RWPE2 (cell line): Measurements from ENCODE around the gene ARF4.
"Not testable (repeated sequence)": the region's sequence is repeated elsewhere in the genome, so short reads cannot be mapped to it uniquely, and the experiment has no call there.

Experiments used
- ATAC-seq: fragments of 200-7000 bp; cut with Tn5 transposase; 3 replicates; pipeline ENCODE4 v1.9.1; 2021; ENCODE audit warnings: low read depth
- DNase-seq: peaks from one replicate; pipeline ENCODE4 v3.0.0-alpha.2; 2020; ENCODE audit warnings: low spot score
- H3K27ac ChIP-seq: fragments of 450-650 bp; 2 replicates; pipeline ENCODE4 v1.5.1; 2017; ENCODE audit warnings: mild to moderate bottlenecking; ENCODE audit not compliant: poor library complexity, severe bottlenecking
- H3K27me3 ChIP-seq: fragments of 250-450 bp; sonication (Bioruptor Pico); 2 replicates; pipeline ENCODE4 v1.5.1; 2021; ENCODE audit warnings: mild to moderate bottlenecking, moderate library complexity; ENCODE audit not compliant: insufficient read depth, poor library complexity, severe bottlenecking
- H3K36me3 ChIP-seq: fragments of 250-450 bp; sonication (Bioruptor Pico); 2 replicates; pipeline ENCODE4 v1.5.1; 2020; ENCODE audit warnings: low read depth, mild to moderate bottlenecking, moderate library complexity
- H3K4me1 ChIP-seq: fragments of 250-450 bp; sonication (Bioruptor Pico); 2 replicates; pipeline ENCODE4 v1.5.1; 2021; ENCODE audit warnings: mild to moderate bottlenecking, moderate library complexity; ENCODE audit not compliant: insufficient read depth, poor library complexity, severe bottlenecking
- H3K4me3 ChIP-seq: fragments of 250-450 bp; sonication (Bioruptor Pico); 2 replicates; pipeline ENCODE4 v1.5.1; 2021; ENCODE audit warnings: mild to moderate bottlenecking, moderate library complexity; ENCODE audit not compliant: severe bottlenecking
- H3K9me3 ChIP-seq: fragments of 250-450 bp; sonication (Bioruptor Pico); 2 replicates; pipeline ENCODE4 v1.5.1; 2021; ENCODE audit warnings: mild to moderate bottlenecking, moderate library complexity; ENCODE audit not compliant: severe bottlenecking
- CTCF ChIP-seq: fragments of 450-650 bp; IDR thresholded peaks from one replicate; pipeline ENCODE4 v1.5.1; 2017; ENCODE audit warnings: mild to moderate bottlenecking, moderate library complexity; ENCODE audit not compliant: poor library complexity, severe bottlenecking

Gene ARF4

GRCh38 chr3:57627976-57628375 lies 30.8 kb upstream of the ARF4 start:
- no peaks in the 10 kb centered on the region for H3K9me3 ChIP-seq
- ATAC-seq (no peak), DNase-seq (no peak)
- H3K27ac ChIP-seq: no peak overlapping the region
- H3K27me3 ChIP-seq: no peaks in the 10 kb centered on the region
- TF ChIP-seq CTCF: no peak
- H3K36me3 ChIP-seq: peaks cover 82% of the 10 kb centered on the region
- no peaks in the 10 kb centered on the region for H3K4me1 ChIP-seq
- H3K4me3 ChIP-seq: no peak overlapping the region

- no peaks in the 10 kb centered on the region for H3K9me3 ChIP-seq
- ATAC-seq: no peak
- no peaks in the 10 kb centered on the region for H3K4me1 ChIP-seq
- no peak for TF ChIP-seq CTCF
- no peak for DNase-seq
- no peak overlapping the region for H3K27ac ChIP-seq
- H3K4me3 ChIP-seq: no peak overlapping the region
- peaks cover 65% of the 10 kb centered on the region for H3K36me3 ChIP-seq
- no peaks in the 10 kb centered on the region for H3K27me3 ChIP-seq
Measured at GRCh38 chr3:57624801-57625200, 27.7 kb upstream of the ARF4 start.

DNA sequence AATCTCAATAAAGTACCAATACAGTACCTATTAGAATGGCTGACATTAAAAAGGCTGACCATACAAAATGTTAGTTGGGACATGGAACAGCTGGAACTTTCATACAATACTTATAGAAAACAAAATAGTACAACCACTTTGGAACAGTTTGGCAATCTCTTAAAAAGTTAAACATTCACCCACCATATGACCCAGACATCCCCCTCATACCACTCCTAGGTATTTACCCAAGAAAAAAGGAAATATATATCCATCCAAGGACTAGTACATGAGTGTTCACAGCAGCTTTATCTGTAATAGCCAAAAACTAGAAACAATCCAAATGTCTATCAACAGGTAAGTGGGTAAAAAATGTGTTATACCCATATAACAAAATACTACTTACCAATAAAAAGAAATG lies 25.2 kb upstream of the ARF4 start:
- no peak for TF ChIP-seq CTCF
- DNase-seq (no peak), ATAC-seq (no peak)
- peaks cover 45% of the 10 kb centered on the region for H3K36me3 ChIP-seq
- H3K27ac ChIP-seq: no peak overlapping the region
- H3K9me3 ChIP-seq: no peaks in the 10 kb centered on the region
- H3K4me3 ChIP-seq: no peak overlapping the region
- H3K27me3 ChIP-seq: no peaks in the 10 kb centered on the region
- H3K4me1 ChIP-seq: no peaks in the 10 kb centered on the region

- H3K9me3 ChIP-seq: no peaks in the 10 kb centered on the region
- H3K27me3 ChIP-seq: no peaks in the 10 kb centered on the region
- H3K4me3 ChIP-seq: no peak overlapping the region
- no peaks in the 10 kb centered on the region for H3K4me1 ChIP-seq
- H3K27ac ChIP-seq: no peak overlapping the region
- peaks cover 7% of the 10 kb centered on the region for H3K36me3 ChIP-seq
- no peak for DNase-seq
- ATAC-seq: no peak
- no peak for TF ChIP-seq CTCF
Measured at GRCh38 chr3:57617739-57618138, 20.6 kb upstream of the ARF4 start.

DNA sequence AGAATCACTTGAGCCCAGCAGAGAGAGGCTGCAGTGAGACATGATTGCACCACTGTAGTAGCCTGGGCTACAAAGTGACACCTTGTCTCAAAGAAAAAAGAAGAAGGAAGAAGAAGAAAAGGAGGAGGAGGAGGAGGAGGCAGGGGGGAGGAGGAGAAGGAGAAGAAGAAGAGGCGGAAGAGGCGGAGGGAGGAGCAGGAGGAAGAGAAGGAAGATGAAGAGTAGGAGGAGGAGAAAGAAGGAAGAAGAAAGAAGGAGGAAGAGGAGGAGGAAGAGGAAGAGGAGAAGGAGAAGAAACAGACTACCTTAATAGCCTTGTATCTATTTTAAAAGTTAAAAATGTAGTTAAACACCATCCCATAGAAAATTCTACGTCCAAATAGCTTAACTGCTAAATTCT lies 19.1 kb upstream of the ARF4 start:
- DNase-seq (no peak), ATAC-seq (no peak)
- H3K9me3 ChIP-seq: no peaks in the 10 kb centered on the region
- H3K4me1 ChIP-seq: no peaks in the 10 kb centered on the region
- H3K4me3 ChIP-seq: no peak overlapping the region
- H3K36me3 ChIP-seq: peaks cover 3% of the 10 kb centered on the region; the same call in 1 of the 2 replicates
- no peak overlapping the region for H3K27ac ChIP-seq
- H3K27me3 ChIP-seq: no peaks in the 10 kb centered on the region
- TF ChIP-seq CTCF: no peak

GRCh38 chr3:57611870-57612269 lies 14.7 kb upstream of the ARF4 start:
- not testable (repeated sequence) for DNase-seq, ATAC-seq, H3K4me1 ChIP-seq, H3K4me3 ChIP-seq, H3K36me3 ChIP-seq, H3K9me3 ChIP-seq, H3K27me3 ChIP-seq, H3K27ac ChIP-seq
